ENCODE results near the gene WDFY4.

The WDFY4 gene

GRCh38 chr10:48678041-48678440, 6.6 kb upstream of the WDFY4 start:
- Histone ChIP-seq H2BK12ac (ENCODE audit: low read length in 2 of 2) (no peak overlapping the region), H3K27ac (ENCODE audit: low read length, poor library complexity, severe bottlenecking) (no peak overlapping the region), H4K8ac (ENCODE audit: low read length) (no peak overlapping the region), H3K79me1 (replicated peaks; ENCODE audit: low read length, poor library complexity, severe bottlenecking) (no peaks in the 10 kb centered on the region), H3K36me3 (ENCODE audit: control insufficient read depth in 1 of 2, insufficient read depth in 2 of 2, low read depth in 1 of 2, low read length in 2 of 2) (no peaks in the 10 kb centered on the region), H3K14ac (ENCODE audit: low read length in 2 of 2) (no peak overlapping the region), H3K18ac (ENCODE audit: low read depth in 1 of 2, low read length in 2 of 2) (no peak overlapping the region), H3K4me2 (ENCODE audit: low read length, poor library complexity, severe bottlenecking) (no peak overlapping the region), H3K4ac (ENCODE audit: low read depth in 1 of 2, low read length in 2 of 2) (no peak overlapping the region), H2AK5ac (ENCODE audit: low read length, severe bottlenecking) (no peak overlapping the region), H3K9ac (ENCODE audit: low read length) (no peak overlapping the region), H3K27me3 (ENCODE audit: control insufficient read depth in 1 of 2, insufficient read depth in 1 of 2, low read length in 2 of 2) (peaks cover under 1 to 11% of the 10 kb centered on the region in 2 experiments), H2BK15ac (ENCODE audit: low read depth, poor library complexity, severe bottlenecking) (no peak overlapping the region), H4K91ac (ENCODE audit: low read length) (no peak overlapping the region), H3K9me3 (ENCODE audit: control insufficient read depth, low read length) (peaks cover 10% of the 10 kb centered on the region), H2AFZ (ENCODE audit: low read depth, low read length) (no peak overlapping the region), H3K4me1 (ENCODE audit: control insufficient read depth, insufficient read depth, low read depth, low read length) (no peaks in the 10 kb centered on the region), H3K4me3 (ENCODE audit: insufficient read depth in 1 of 2, low read depth in 1 of 2, low read length in 2 of 2) (no peak overlapping the region), H2BK120ac (ENCODE audit: low read depth, low read length) (no peak overlapping the region), H2BK5ac (ENCODE audit: low read depth, low read length, poor library complexity, severe bottlenecking) (no peak overlapping the region), H3K23ac (ENCODE audit: low read length in 2 of 2) (no peak overlapping the region)
- DNase-seq: no peak
- no CpG with 5 or more reads among the region's 1 CpG for WGBS

GRCh38 chr10:48681740-48682139, 2.9 kb upstream of the WDFY4 start:
- H3K4me3 ChIP-seq (ENCODE audit: insufficient read depth in 1 of 2, low read depth in 1 of 2, low read length in 2 of 2): no peak overlapping the region
- no peak overlapping the region for H3K23ac ChIP-seq (ENCODE audit: low read length in 2 of 2)
- peaks cover 10% of the 10 kb centered on the region for H3K9me3 ChIP-seq (ENCODE audit: control insufficient read depth, low read length)
- H4K8ac ChIP-seq (ENCODE audit: low read length): no peak overlapping the region
- no peak overlapping the region for H2BK5ac ChIP-seq (ENCODE audit: low read depth, low read length, poor library complexity, severe bottlenecking)
- no peak overlapping the region for H2AK5ac ChIP-seq (ENCODE audit: low read length, severe bottlenecking)
- WGBS: 88% methylated on average over 3 of the region's 3 CpGs
- no peak overlapping the region for H3K9ac ChIP-seq (ENCODE audit: low read length)
- H3K79me1 ChIP-seq (replicated peaks; ENCODE audit: low read length, poor library complexity, severe bottlenecking): no peaks in the 10 kb centered on the region
- no peak overlapping the region for H3K18ac ChIP-seq (ENCODE audit: low read depth in 1 of 2, low read length in 2 of 2)
- H3K4me2 ChIP-seq (ENCODE audit: low read length, poor library complexity, severe bottlenecking): no peak overlapping the region
- no peak overlapping the region for H2BK120ac ChIP-seq (ENCODE audit: low read depth, low read length)
- H4K91ac ChIP-seq (ENCODE audit: low read length): no peak overlapping the region
- H3K4ac ChIP-seq (ENCODE audit: low read depth in 1 of 2, low read length in 2 of 2): no peak overlapping the region
- no peaks in the 10 kb centered on the region for H3K4me1 ChIP-seq (ENCODE audit: control insufficient read depth, insufficient read depth, low read depth, low read length)
- no peak overlapping the region for H2AFZ ChIP-seq (ENCODE audit: low read depth, low read length)
- H3K27ac ChIP-seq (ENCODE audit: low read length, poor library complexity, severe bottlenecking): no peak overlapping the region
- H3K27me3 ChIP-seq (ENCODE audit: control insufficient read depth in 1 of 2, insufficient read depth in 1 of 2, low read length in 2 of 2): peaks cover 0 to 18% of the 10 kb centered on the region in 2 experiments
- DNase-seq: no peak
- H2BK12ac ChIP-seq (ENCODE audit: low read length in 2 of 2): no peak overlapping the region
- no peak overlapping the region for H3K14ac ChIP-seq (ENCODE audit: low read length in 2 of 2)
- H3K36me3 ChIP-seq (ENCODE audit: control insufficient read depth in 1 of 2, insufficient read depth in 2 of 2, low read depth in 1 of 2, low read length in 2 of 2): no peaks in the 10 kb centered on the region
- H2BK15ac ChIP-seq (ENCODE audit: low read depth, poor library complexity, severe bottlenecking): no peak overlapping the region

DNA sequence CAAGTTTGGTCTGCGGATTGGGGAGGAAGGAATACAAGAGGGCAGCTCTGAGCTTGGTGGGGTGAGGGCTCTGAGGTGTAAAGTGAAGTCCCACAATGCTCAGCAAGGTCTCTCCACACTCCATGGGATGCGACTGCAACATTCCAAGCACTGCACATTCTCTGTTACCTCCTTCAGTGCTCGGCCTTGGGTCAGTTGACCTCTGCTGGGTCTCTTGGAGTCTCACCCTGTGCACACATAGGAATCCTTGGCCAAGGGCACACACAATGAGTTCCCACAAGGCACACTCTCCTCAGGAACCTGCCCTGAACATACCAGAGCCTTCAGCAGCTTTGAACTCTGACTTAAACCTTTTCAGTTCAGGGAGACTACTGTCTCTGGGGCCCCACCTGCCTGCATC, 2.4 kb upstream of the WDFY4 start:
- H3K4me1 ChIP-seq (ENCODE audit: control insufficient read depth, insufficient read depth, low read depth, low read length): no peaks in the 10 kb centered on the region

DNA sequence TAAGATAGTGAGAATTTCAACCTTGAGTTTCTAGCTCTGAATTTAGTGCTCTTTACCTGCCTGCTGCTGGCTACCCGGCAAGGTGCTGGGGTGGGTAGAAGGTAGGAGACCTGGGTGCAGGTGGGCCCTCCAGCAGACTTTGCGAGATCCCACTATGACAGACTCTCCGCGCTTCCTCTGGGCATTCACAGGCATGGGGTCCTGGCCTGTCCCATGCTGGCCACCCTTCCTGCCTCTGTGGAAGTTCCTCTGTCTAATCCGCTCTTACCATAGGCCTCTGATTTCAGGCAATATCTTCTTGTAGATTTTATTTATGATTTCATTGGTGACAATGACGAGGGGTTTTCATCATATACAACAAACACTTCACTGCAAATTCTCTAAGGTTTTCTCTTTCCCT, 1.2 kb upstream of the WDFY4 start:
- no peak overlapping the region for H3K4me2 ChIP-seq (ENCODE audit: low read length, poor library complexity, severe bottlenecking)
- no peak overlapping the region for H2BK15ac ChIP-seq (ENCODE audit: low read depth, poor library complexity, severe bottlenecking)
- H2AFZ ChIP-seq (ENCODE audit: low read depth, low read length): no peak overlapping the region
- no peak for DNase-seq
- H3K18ac ChIP-seq (ENCODE audit: low read depth in 1 of 2, low read length in 2 of 2): no peak overlapping the region
- H3K9me3 ChIP-seq (ENCODE audit: control insufficient read depth, low read length): no peaks in the 10 kb centered on the region
- H3K79me1 ChIP-seq (replicated peaks; ENCODE audit: low read length, poor library complexity, severe bottlenecking): no peaks in the 10 kb centered on the region
- H2BK120ac ChIP-seq (ENCODE audit: low read depth, low read length): no peak overlapping the region
- no peak overlapping the region for H2AK5ac ChIP-seq (ENCODE audit: low read length, severe bottlenecking)
- H3K4me1 ChIP-seq (ENCODE audit: control insufficient read depth, insufficient read depth, low read depth, low read length): no peaks in the 10 kb centered on the region
- no peak overlapping the region for H4K91ac ChIP-seq (ENCODE audit: low read length)
- H3K4ac ChIP-seq (ENCODE audit: low read depth in 1 of 2, low read length in 2 of 2): no peak overlapping the region
- H4K8ac ChIP-seq (ENCODE audit: low read length): no peak overlapping the region
- H3K27me3 ChIP-seq (ENCODE audit: control insufficient read depth in 1 of 2, insufficient read depth in 1 of 2, low read length in 2 of 2): peaks cover 0 to 18% of the 10 kb centered on the region in 2 experiments
- no peak overlapping the region for H2BK5ac ChIP-seq (ENCODE audit: low read depth, low read length, poor library complexity, severe bottlenecking)
- no peaks in the 10 kb centered on the region for H3K36me3 ChIP-seq (ENCODE audit: control insufficient read depth in 1 of 2, insufficient read depth in 2 of 2, low read depth in 1 of 2, low read length in 2 of 2)
- 86% methylated on average over 5 of the region's 6 CpGs for WGBS
- no peak overlapping the region for H2BK12ac ChIP-seq (ENCODE audit: low read length in 2 of 2)
- no peak overlapping the region for H3K27ac ChIP-seq (ENCODE audit: low read length, poor library complexity, severe bottlenecking)
- H3K9ac ChIP-seq (ENCODE audit: low read length): no peak overlapping the region
- no peak overlapping the region for H3K14ac ChIP-seq (ENCODE audit: low read length in 2 of 2)
- H3K4me3 ChIP-seq (ENCODE audit: insufficient read depth in 1 of 2, low read depth in 1 of 2, low read length in 2 of 2): no peak overlapping the region
- no peak overlapping the region for H3K23ac ChIP-seq (ENCODE audit: low read length in 2 of 2)

More for the DNA sequence above, 2.4 kb upstream of the WDFY4 start:
- Histone ChIP-seq H3K27ac (ENCODE audit: low read length, poor library complexity, severe bottlenecking) (no peak overlapping the region), H3K36me3 (ENCODE audit: control insufficient read depth in 1 of 2, insufficient read depth in 2 of 2, low read depth in 1 of 2, low read length in 2 of 2) (no peaks in the 10 kb centered on the region), H3K14ac (ENCODE audit: low read length in 2 of 2) (no peak overlapping the region), H4K8ac (ENCODE audit: low read length) (no peak overlapping the region), H2BK5ac (ENCODE audit: low read depth, low read length, poor library complexity, severe bottlenecking) (no peak overlapping the region), H3K79me1 (replicated peaks; ENCODE audit: low read length, poor library complexity, severe bottlenecking) (no peaks in the 10 kb centered on the region), H3K4me2 (ENCODE audit: low read length, poor library complexity, severe bottlenecking) (no peak overlapping the region), H3K9ac (ENCODE audit: low read length) (no peak overlapping the region), H4K91ac (ENCODE audit: low read length) (no peak overlapping the region), H3K27me3 (ENCODE audit: control insufficient read depth in 1 of 2, insufficient read depth in 1 of 2, low read length in 2 of 2) (peaks cover 0 to 18% of the 10 kb centered on the region in 2 experiments), H2AK5ac (ENCODE audit: low read length, severe bottlenecking) (no peak overlapping the region), H2BK12ac (ENCODE audit: low read length in 2 of 2) (no peak overlapping the region), H2BK15ac (ENCODE audit: low read depth, poor library complexity, severe bottlenecking) (no peak overlapping the region), H3K4ac (ENCODE audit: low read depth in 1 of 2, low read length in 2 of 2) (no peak overlapping the region), H3K18ac (ENCODE audit: low read depth in 1 of 2, low read length in 2 of 2) (no peak overlapping the region), H2BK120ac (ENCODE audit: low read depth, low read length) (no peak overlapping the region), H3K4me3 (ENCODE audit: insufficient read depth in 1 of 2, low read depth in 1 of 2, low read length in 2 of 2) (no peak overlapping the region), H3K23ac (ENCODE audit: low read length in 2 of 2) (no peak overlapping the region), H2AFZ (ENCODE audit: low read depth, low read length) (no peak overlapping the region), H3K9me3 (ENCODE audit: control insufficient read depth, low read length) (peaks cover 10% of the 10 kb centered on the region)
- no peak for DNase-seq
- 83% methylated on average over 3 of the region's 3 CpGs for WGBS
